Mammary epithelial cell (primary cell): Measurements from ENCODE around the gene TLR6.

Source experiments
- EZH2 ChIP-seq: IDR thresholded peaks from 2 replicates; pipeline ENCODE4 v1.6.1; 2012; ENCODE audit warnings: low read length, inconsistent platforms, borderline replicate concordance
- TF ChIP-seq, protein P1 (sequence below), 2 donors: IDR thresholded peaks in 1 of 2; conservative IDR thresholded peaks in 1 of 2; 2 replicates each; pipeline ENCODE4 v1.5.1; 2011 to 2012; ENCODE audit warnings: inconsistent platforms in 2 of 2, low read length in 2 of 2, mild to moderate bottlenecking in 2 of 2, control low read depth in 1 of 2, low read depth in 1 of 2; ENCODE audit not compliant: insufficient read depth in 1 of 2; ENCODE audit errors: extremely low read depth in 1 of 2

DNA sequence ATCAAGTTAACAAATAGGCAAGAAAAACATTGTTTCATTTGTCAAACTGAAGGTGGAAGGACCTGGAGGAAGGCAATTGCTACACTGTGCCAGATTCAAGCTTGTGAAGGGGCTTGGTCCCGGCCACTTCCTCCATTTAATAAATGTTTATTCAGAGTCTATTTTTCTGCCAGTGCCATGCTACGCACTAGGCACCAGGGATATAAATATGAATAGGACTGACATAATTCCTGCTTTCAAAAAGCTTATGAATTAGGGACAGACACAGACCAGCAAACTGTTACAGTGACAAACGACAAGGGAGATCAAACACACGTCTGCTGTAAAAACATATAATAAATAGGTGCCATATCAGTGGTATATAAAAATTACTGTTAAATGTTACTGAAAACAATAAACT is 571 bp downstream of the TLR6 start:
- TF ChIP-seq, protein P1, sequence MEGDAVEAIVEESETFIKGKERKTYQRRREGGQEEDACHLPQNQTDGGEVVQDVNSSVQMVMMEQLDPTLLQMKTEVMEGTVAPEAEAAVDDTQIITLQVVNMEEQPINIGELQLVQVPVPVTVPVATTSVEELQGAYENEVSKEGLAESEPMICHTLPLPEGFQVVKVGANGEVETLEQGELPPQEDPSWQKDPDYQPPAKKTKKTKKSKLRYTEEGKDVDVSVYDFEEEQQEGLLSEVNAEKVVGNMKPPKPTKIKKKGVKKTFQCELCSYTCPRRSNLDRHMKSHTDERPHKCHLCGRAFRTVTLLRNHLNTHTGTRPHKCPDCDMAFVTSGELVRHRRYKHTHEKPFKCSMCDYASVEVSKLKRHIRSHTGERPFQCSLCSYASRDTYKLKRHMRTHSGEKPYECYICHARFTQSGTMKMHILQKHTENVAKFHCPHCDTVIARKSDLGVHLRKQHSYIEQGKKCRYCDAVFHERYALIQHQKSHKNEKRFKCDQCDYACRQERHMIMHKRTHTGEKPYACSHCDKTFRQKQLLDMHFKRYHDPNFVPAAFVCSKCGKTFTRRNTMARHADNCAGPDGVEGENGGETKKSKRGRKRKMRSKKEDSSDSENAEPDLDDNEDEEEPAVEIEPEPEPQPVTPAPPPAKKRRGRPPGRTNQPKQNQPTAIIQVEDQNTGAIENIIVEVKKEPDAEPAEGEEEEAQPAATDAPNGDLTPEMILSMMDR (conservative IDR thresholded peaks at IDR 0.05 in 1 of 2, IDR thresholded peaks at IDR 0.05 in 1 of 2; ENCODE audit: extremely low read depth in 1 of 2, insufficient read depth in 1 of 2, low read depth in 1 of 2, low read length in 2 of 2) = no peak
- no peak for TF ChIP-seq EZH2
